Measurements from ENCODE around the gene MUC5AC. TPM values are rescaled to one million over a fixed set of nuclear protein-coding genes. Genes with fewer than 3 reads are reported as not detected.

Gene MUC5AC
- polyA plus RNA-seq, 1 donor from 2014 or later = not detected

Other genes with a start within 250 kb of the MUC5AC start
- 47.5 TPM for gene CHID1, start 247.1 kb upstream of the MUC5AC start, polyA plus RNA-seq
- gene AP2A2, start 232.1 kb upstream of the MUC5AC start, polyA plus RNA-seq = 7.1 TPM
- gene MUC6, start 121.2 kb upstream of the MUC5AC start, polyA plus RNA-seq = not detected
- gene MUC2, start 83.1 kb upstream of the MUC5AC start, polyA plus RNA-seq = not detected
- gene MUC5B, start 65.1 kb downstream of the MUC5AC start, polyA plus RNA-seq = not detected
- 32.2 TPM for gene TOLLIP, start 151.7 kb downstream of the MUC5AC start, polyA plus RNA-seq
- gene BRSK2, start 232.0 kb downstream of the MUC5AC start, polyA plus RNA-seq = not detected

Data from IgD-negative memory B cell (primary cell).